Measurements from ENCODE around the gene REXO1.
A peak's percentile ranks its signal among the peaks of the same experiment; 100 is the strongest.

Gene REXO1

GRCh38 chr19:1790054-1790792 is 58.1 kb downstream of the REXO1 start:
- DNase-seq: no peak

- DNase-seq: no peak
These were observed 58.8 kb downstream of the REXO1 start for GRCh38 chr19:1789261-1790041.

GRCh38 chr19:1787116-1787515 is 61.2 kb downstream of the REXO1 start:
- no peak for DNase-seq

- no peak for DNase-seq
These were observed 61.6 kb downstream of the REXO1 start for GRCh38 chr19:1786668-1787067.

GRCh38 chr19:1785310-1785709 is 63.0 kb downstream of the REXO1 start:
- DNase-seq: no peak

GRCh38 chr19:1783874-1784273 is 64.4 kb downstream of the REXO1 start:
- DNase-seq: no peak

GRCh38 chr19:1783354-1783753 is 64.9 kb downstream of the REXO1 start:
- DNase-seq: no peak

- no peak for DNase-seq
These were observed 65.8 kb downstream of the REXO1 start for GRCh38 chr19:1782521-1782920.

- DNase-seq: no peak
These were observed 67.9 kb downstream of the REXO1 start for GRCh38 chr19:1780272-1780958.

- no peak for DNase-seq
These were observed 68.7 kb downstream of the REXO1 start for GRCh38 chr19:1779574-1779973.

GRCh38 chr19:1777149-1777548 is 71.1 kb downstream of the REXO1 start:
- no peak for DNase-seq

- DNase-seq: no peak
These were observed 71.6 kb downstream of the REXO1 start for GRCh38 chr19:1776606-1777147.

- no peak for DNase-seq
These were observed 72.2 kb downstream of the REXO1 start for GRCh38 chr19:1775951-1776605.

GRCh38 chr19:1774989-1775772 is 73.1 kb downstream of the REXO1 start:
- no peak for DNase-seq

- no peak for DNase-seq
These were observed 75.1 kb downstream of the REXO1 start for GRCh38 chr19:1773184-1773583.

GRCh38 chr19:1770866-1771576 is 77.3 kb downstream of the REXO1 start:
- no peak for DNase-seq

GRCh38 chr19:1769645-1769985 is 78.7 kb downstream of the REXO1 start:
- no peak for DNase-seq

- DNase-seq: no peak
These were observed 79.2 kb downstream of the REXO1 start for GRCh38 chr19:1768918-1769644.

- DNase-seq: no peak
These were observed 80.0 kb downstream of the REXO1 start for GRCh38 chr19:1768248-1768647.

GRCh38 chr19:1767464-1767933 is 80.8 kb downstream of the REXO1 start:
- peak; percentile 40 for DNase-seq

Measured in CD4-positive, alpha-beta T cell treated with Interleukin-4 for 4 hours (primary cell).